Measurements from ENCODE around the gene ABCC5. TPM values are rescaled to one million over a fixed set of nuclear protein-coding genes. Genes with fewer than 3 reads are reported as not detected.
"Not testable (repeated sequence)": the region's sequence is repeated elsewhere in the genome, so short reads cannot be mapped to it uniquely, and the experiment has no call there.

The ABCC5 gene
- total RNA-seq, 1 experiment from 2014 or later, result 6.6 TPM

DNA sequence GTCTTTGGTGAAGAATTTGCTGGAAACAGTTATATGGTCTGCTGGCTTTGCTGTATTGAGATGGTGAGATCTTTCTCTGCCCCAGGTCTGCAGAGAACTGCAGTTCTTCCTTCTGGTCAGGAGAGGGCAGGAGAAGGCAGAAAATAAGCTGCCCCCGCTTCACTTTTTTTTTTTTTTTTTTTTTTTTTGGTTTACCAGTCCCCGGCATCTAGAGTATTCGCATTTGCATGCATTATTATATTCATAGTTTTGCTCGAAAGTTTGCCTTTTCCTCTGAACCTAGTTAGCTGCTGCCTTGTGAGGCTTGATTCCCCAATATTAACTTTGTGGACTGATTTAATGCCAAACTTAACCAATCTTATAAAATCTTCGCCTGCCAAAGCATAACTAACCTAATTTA, 122.4 kb downstream of the ABCC5 start:
- H3K27me3 ChIP-seq, result peaks cover 8% of the 10 kb centered on the region; the same call in 1 of the 2 replicates
- no peaks in the 10 kb centered on the region for H3K9me3 ChIP-seq
- no peak for DNase-seq
- H3K36me3 ChIP-seq, result no peaks in the 10 kb centered on the region
- no peak overlapping the region for H3K4me3 ChIP-seq

DNA sequence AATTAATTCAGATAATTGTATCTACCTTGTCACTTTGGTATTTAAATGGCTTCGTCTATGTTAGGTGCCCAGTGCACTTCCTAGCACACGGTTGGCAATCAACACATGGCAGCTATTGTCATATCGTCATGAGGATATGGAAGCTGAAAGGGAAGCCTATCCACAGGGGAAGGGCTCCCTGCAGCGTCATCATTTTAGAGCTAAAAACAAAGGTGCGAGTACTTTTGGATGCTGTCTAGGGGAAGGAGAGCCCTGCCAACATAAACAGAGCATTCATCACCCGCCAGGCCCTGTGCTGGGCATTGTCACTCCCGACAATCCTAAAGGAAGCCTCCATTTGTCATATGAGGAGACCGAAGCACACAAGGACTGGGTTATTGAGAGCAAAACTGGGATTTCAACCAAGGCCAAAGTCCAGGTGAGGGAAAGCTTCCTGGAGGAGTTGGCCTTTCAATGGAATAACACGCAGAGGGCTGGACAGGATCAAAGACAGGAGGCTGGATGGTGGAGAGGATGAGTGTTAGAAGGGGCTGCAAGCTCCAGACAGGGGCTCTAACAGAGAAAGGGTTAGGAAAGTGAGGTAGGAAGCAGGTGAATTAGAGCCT, 125.0 kb downstream of the ABCC5 start:
- Histone ChIP-seq H3K4me3 (no peak overlapping the region), H3K36me3 (no peaks in the 10 kb centered on the region), H3K9me3 (no peaks in the 10 kb centered on the region), H3K27me3 (peaks cover 6% of the 10 kb centered on the region; the same call in 1 of the 2 replicates)
- DNase-seq, result no peak

DNA sequence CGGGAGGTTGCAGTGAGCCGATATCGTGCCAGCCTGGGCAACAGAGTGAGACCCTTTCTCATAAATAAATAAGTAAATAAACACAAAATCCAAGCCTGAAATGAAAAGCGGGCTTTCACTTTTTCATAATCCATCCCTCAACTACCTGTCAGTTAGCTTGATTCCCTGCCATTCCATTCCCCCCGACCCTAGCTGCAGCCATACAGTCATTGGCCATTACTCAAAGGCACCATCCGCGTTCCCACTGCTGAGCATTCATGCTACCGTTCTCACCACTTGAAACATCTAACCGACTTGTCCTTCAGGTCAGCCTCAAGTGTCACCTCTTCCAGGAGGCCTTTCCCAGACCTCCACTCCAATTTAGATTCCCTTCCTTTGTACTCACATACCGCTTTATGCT, 131.9 kb downstream of the ABCC5 start:
- Histone ChIP-seq H3K36me3 (peaks cover 8% of the 10 kb centered on the region), H3K4me3 (no peak overlapping the region), H3K27me3 (peaks cover 4% of the 10 kb centered on the region; the same call in 1 of the 2 replicates), H3K9me3 (no peaks in the 10 kb centered on the region)
- no peak for DNase-seq

DNA sequence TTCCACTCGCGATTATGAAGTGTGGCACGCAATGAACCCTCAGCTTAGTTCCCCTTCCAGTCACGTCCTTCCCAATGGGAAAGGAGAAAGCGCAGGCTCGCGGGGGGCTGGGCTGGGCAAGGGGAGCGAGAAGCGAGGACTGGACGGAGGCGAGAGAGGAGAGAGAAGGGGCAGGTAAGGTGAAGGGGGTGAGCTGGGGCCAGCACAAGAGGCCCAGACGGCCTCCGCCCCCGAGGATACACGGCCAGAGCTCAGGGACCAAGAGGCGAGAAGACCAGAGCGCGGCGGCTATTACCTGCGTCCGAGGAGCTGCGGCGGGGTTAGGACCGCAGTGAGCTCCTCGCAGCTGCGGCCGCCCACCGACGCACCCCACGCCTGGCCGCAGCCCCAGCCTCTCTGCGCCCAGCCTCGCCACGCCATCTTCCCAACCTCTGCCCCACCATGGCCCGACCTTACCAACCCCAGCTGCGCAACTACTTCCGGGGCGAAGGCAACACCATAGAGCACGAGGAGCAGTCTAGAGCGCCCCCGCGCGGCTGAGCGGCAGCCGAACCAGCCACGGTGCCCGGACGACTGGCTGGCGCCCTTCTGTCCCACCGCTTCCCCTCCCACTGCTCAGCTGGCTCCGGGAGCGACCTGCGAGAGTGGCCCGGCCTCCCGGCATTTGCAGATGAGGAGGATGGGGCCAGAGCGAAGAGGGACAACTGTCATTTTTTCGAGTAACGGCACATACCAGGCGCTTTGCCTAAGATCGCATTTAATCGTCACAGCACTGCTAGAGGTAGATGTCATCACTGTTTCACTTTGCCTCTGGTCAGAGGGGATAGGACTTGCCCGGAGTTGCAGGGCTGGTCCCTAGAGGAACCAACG, 133.0 kb downstream of the ABCC5 start, which contains the start of gene PARL:
TSS of gene PARL (minus strand) at position 454 of the 870 bp plus-strand sequence. CDS start at position 420, 34 bp downstream.
- DNase-seq, result peak; percentile 96
- no peaks in the 10 kb centered on the region for H3K27me3 ChIP-seq
- peak within 1 kb of the TSS; percentile 86 for H3K4me3 ChIP-seq
- peaks cover 11% of the 10 kb centered on the region for H3K36me3 ChIP-seq
- no peaks in the 10 kb centered on the region for H3K9me3 ChIP-seq

DNA sequence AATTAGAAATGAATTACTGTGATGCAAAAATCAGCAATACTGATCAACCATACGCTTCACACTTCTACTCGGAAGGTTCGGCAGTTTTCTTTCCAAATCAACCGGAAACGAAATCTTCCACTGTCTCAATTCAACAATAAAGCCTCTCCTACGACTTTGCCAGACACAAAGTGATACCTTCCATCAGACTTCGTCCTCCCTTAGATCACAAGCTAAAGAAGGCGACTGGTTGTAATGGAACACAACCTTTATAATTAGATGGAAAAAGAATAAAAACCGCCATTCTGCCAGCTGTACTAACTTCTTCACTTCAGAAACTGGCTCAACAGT, 133.6 kb downstream of the ABCC5 start:
- no peak for DNase-seq
- Histone ChIP-seq H3K9me3 (no peaks in the 10 kb centered on the region), H3K4me3 (peak overlapping the region; percentile 86), H3K27me3 (no peaks in the 10 kb centered on the region), H3K36me3 (peaks cover 16% of the 10 kb centered on the region)

DNA sequence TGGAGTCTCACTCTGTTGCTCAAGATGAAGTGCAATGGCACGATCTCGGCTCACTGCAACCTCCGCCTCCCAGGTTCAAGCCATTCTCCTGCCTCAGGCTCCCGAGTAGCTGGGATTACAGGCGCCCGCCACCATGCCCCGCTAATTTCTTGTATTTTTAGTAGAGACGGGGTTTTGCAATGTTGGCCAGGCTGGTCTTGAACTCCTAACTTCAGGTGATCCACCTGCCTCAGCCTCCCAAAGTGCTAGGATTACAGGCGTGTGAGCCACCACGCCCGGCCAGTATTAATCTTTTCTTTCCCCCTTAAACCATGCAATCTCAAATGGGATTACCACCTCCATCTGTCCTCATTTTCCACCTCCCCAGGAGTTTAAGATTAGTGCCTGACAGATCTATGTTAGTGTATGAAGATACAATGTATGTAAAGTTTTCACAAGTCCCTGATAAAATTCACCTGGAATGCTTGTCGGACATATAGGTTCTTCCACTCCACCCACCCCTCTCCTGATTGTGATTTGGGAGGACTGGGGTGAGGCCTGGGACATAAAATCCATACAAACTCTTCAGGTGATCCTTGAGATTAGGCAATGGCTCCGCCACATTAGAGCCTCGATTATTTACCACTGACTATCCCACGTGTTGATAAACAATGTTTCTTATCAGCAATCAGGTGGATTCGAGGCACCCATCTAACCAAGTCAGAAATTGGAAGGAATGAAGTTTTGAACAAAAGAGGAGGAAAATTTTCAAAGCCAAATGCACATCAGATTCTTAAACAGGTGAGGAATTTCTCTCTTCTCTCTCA, 134.2 kb downstream of the ABCC5 start:
- H3K4me3 ChIP-seq, result peak overlapping the region; percentile 86
- H3K9me3 ChIP-seq, result no peaks in the 10 kb centered on the region
- no peak for DNase-seq
- H3K36me3 ChIP-seq, result peaks cover 22% of the 10 kb centered on the region
- no peaks in the 10 kb centered on the region for H3K27me3 ChIP-seq

DNA sequence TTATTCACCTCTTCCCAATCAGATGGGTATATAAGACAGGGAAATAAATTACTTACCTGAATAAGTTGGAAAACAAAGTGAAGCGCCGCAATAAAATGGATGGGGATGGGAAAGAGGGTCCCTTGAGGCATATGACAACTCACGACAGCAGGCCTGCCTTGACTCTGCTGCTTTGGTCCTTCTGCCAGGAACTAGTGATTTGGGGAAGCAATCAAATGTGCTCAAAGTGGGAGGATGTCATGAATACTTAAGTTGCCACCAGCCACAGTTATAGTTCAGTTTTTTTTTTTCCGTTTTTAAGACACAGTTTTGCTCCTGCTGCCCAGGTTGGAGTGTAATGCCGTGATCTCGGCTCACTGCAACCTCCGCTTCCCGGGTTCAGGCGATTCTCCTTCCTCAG, 137.6 kb downstream of the ABCC5 start:
- Histone ChIP-seq H3K9me3 (no peaks in the 10 kb centered on the region), H3K4me3 (no peak overlapping the region), H3K27me3 (no peaks in the 10 kb centered on the region), H3K36me3 (peaks cover 47% of the 10 kb centered on the region)
- no peak for DNase-seq

DNA sequence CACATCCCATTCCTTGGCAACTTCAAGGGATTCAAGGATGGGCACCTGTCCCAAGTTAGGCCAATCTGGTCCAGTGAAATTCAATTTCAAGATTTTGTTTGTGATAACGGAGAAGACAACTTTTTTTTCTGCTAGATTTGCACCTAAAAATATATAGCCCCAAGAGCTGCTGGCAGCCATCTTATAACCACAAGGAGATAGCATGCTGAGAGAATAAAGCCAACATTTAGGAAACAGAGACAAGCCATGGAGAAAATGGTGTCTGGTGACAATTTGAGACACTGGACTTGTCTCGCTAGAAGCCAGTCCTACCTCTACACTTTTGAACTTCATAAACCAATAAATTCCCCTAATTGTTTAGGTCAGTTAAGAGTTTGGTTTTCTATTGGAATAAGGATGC, 138.4 kb downstream of the ABCC5 start:
- peaks cover 51% of the 10 kb centered on the region for H3K36me3 ChIP-seq
- no peaks in the 10 kb centered on the region for H3K27me3 ChIP-seq
- no peaks in the 10 kb centered on the region for H3K9me3 ChIP-seq
- H3K4me3 ChIP-seq, result no peak overlapping the region
- DNase-seq, result no peak

DNA sequence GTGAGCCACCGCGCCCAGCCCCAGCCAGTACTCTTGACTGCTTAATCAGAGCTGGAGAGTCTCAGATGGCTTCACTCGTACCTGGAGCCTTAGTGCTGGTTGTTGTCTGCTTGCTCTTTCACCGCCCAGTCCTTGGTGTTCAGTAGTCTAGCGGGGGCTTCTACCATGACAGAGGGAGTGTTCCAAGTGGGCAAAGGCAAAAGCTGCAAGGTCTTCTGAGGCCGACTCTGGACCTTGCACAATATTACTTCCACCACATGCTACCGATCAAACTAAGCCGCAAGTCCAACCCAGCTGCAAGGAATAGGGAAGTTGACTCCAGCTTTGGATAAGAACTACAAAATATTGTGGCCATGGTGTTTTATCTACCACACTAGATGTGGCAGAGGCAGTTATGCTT, 139.6 kb downstream of the ABCC5 start:
- Histone ChIP-seq H3K4me3 (no peak overlapping the region), H3K9me3 (no peaks in the 10 kb centered on the region), H3K36me3 (peaks cover 51% of the 10 kb centered on the region), H3K27me3 (no peaks in the 10 kb centered on the region)
- no peak for DNase-seq

DNA sequence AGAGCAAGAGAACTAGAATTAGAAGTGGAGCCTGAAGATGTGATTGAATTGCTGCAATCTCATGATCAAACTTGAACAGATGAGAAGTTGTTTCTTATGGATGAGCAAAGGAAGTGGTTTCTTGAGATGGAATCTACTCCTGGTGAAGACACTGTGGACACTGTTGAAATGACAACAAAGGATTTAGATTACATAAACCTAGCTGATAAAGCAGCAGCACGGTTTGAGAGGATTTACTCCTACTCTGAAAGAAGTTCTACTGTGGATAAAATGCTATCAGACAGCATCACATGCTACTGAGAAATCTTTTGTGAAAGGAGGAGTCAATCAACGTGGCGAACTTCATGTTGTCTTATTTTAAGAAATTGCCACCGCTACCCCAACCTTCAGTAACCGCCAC, 140.5 kb downstream of the ABCC5 start:
- H3K36me3 ChIP-seq, result peaks cover 51% of the 10 kb centered on the region
- not testable (repeated sequence) for H3K27me3 ChIP-seq, H3K4me3 ChIP-seq, H3K9me3 ChIP-seq, DNase-seq

DNA sequence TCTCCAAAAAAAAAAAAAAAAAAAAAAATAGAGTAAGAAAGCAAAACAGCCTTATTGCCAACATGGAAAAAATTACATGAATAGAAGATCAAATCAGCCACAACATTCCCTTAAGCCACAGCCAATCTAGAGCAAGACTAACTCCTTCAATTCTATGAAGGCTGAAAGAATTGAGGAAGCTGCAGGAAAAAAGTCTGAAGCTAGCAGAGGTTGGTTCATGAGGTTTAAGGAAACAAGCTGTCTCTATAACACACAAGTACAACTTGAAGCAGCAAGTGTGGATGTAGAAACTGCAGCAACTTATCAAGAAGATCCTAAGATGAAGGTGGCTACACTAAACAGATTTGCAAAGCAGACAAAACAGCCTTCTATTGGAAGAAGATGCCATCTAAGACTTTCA, 142.3 kb downstream of the ABCC5 start:
- Histone ChIP-seq H3K9me3 (no peaks in the 10 kb centered on the region), H3K4me3 (no peak overlapping the region), H3K36me3 (peaks cover 43% of the 10 kb centered on the region), H3K27me3 (no peaks in the 10 kb centered on the region)
- no peak for DNase-seq

DNA sequence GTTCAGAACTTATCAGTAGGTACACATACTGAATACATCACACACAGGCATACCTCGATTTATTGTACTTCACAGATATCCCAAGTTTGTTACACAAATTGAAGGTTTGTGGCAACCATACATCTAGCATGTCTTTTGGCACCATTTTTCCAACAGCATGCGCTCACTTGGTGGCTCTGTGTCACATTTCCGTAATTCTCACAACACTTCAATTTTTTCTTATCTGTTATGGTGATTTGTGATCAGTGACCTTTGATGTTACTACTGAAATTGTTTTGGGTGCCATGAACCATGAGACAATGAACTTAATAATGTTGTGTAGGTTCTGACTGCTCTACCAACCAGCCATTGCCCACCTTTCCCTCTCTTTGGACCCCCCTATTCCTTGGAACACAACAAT, 143.8 kb downstream of the ABCC5 start:
- Histone ChIP-seq H3K4me3 (no peak overlapping the region), H3K9me3 (no peaks in the 10 kb centered on the region), H3K27me3 (no peaks in the 10 kb centered on the region), H3K36me3 (peaks cover 34% of the 10 kb centered on the region)
- no peak for DNase-seq

DNA sequence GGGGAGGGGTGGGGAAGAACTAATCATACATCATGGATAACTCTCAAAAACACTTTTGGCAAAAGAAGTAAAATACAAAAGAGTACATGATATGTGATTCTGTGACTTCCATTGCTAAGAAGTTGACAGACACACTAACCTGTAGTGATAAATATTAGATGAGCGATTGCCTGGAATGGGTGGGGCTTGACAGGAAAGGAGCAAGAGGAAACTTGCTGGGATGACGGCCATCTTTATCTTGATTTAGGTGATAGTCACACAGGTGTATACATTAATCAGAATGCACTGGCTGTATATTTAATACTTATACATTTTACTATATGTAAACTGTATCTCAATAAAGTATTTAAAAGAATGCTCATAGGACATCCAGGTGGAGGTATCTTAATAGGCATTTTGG, 146.1 kb downstream of the ABCC5 start:
- Histone ChIP-seq H3K9me3 (no peaks in the 10 kb centered on the region), H3K27me3 (no peaks in the 10 kb centered on the region), H3K4me3 (no peak overlapping the region), H3K36me3 (peaks cover 23% of the 10 kb centered on the region)
- DNase-seq, result no peak

DNA sequence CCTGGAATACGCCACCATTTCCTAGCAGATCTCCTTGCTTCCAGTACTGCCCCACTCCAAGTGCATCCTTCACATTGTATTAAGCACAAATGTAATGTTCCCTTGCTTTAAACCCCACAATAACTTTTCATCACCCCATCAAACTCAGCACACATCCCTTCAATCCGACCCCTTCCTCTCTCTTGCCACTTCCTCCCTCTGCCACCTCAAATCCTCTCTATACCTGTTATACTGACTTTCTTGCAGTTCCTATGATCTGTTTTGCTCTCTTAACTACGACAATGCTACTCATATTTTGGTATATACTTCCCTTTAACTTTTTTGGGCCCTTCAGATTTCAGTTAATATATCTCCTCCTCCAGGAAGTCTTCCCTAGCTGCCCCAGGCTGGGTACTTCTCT, 147.1 kb downstream of the ABCC5 start:
- Histone ChIP-seq H3K9me3 (no peaks in the 10 kb centered on the region), H3K4me3 (no peak overlapping the region)
- DNase-seq, result no peak

More for the DNA sequence above, 147.1 kb downstream of the ABCC5 start:
- Histone ChIP-seq H3K36me3 (peaks cover 26% of the 10 kb centered on the region), H3K27me3 (no peaks in the 10 kb centered on the region)
